Measurements from ENCODE around the gene SPATA6L. TPM values are rescaled to one million over a fixed set of nuclear protein-coding genes. Genes with fewer than 3 reads are reported as not detected.

The SPATA6L gene
- total RNA-seq, 1 experiment from 2014 or later: 0.57 TPM

DNA sequence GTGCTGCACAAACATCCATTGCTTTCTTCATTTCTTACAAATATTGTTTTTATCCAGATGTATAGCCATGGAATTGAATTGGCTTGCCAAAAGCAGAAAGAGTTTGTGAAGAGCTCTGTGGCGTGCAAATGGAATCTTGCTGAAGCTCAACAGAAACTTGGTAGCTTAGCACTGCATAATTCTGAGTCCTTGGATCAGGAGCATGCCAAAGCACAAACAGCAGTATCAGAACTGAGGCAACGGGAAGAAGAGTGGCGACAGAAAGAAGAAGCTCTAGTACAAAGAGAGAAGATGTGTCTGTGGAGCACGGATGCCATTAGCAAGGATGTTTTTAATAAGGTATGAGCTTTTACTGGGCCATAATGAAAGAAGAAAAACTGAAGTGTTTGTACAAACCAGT is 18.5 kb upstream of the SPATA6L start:
- peaks cover 14 to 15% of the 10 kb centered on the region in 2 experiments; a peak in 3 of 4 replicates for H3K36me3 ChIP-seq (ENCODE audit: control insufficient read depth in 1 of 2, insufficient read depth in 2 of 2, low read length in 2 of 2)
- ChIA-PET POLR2A (no interaction called here), CTCF (no interaction called here), RAD21 (ENCODE audit: low non-redundant PET in 1 of 2, low total read pairs in 2 of 2, uncharacterized antibody in 2 of 2, unreplicated experiment in 2 of 2) (no interaction called here)
- H3K27me3 ChIP-seq (ENCODE audit: insufficient read depth, low read length): no peaks in the 10 kb centered on the region
- no peak for DNase-seq (ENCODE audit: low read depth, low spot score)
- H3K9me2 ChIP-seq (ENCODE audit: insufficient read depth): no peaks in the 10 kb centered on the region
- no peaks in the 10 kb centered on the region for H3K9me3 ChIP-seq (ENCODE audit: control insufficient read depth in 1 of 2, insufficient read depth in 1 of 2, low read depth in 1 of 2, low read length in 2 of 2)
- ATAC-seq: no peak
- peaks cover 67% of the 10 kb centered on the region for H3K79me2 ChIP-seq (ENCODE audit: insufficient read depth, low read length)
- no peaks in the 10 kb centered on the region for H4K20me1 ChIP-seq (ENCODE audit: insufficient read depth)
- H3K9ac ChIP-seq (ENCODE audit: low read length): no peak overlapping the region
- H3K4me1 ChIP-seq (ENCODE audit: control insufficient read depth in 1 of 2, insufficient read depth in 2 of 2, low read length in 2 of 2): peaks cover 6 to 12% of the 10 kb centered on the region in 2 experiments; a peak in 3 of 4 replicates
- intact Hi-C loops (cut with micrococcal nuclease): no loop called here
- no peak overlapping the region for H3K27ac ChIP-seq (ENCODE audit: low read depth, low read length)
- H3K4me2 ChIP-seq (ENCODE audit: low read length): no peak overlapping the region
- TF ChIP-seq RAD21 (IDR thresholded peaks at IDR 0.05; ENCODE audit: low read depth): no peak
- no peak for TF ChIP-seq SP1 (IDR thresholded peaks at IDR 0.05; ENCODE audit: low read depth)
- TF ChIP-seq ZNF274 (IDR thresholded peaks at IDR 0.05; ENCODE audit: low read depth, low read length): no peak
- TF ChIP-seq TCF7L2 (IDR thresholded peaks at IDR 0.05; ENCODE audit: borderline replicate concordance, extremely low read depth, insufficient read depth, insufficient read length): no peak
- TF ChIP-seq CBX3 (IDR thresholded peaks at IDR 0.05; ENCODE audit: low read depth): no peak
- TF ChIP-seq, protein P1, sequence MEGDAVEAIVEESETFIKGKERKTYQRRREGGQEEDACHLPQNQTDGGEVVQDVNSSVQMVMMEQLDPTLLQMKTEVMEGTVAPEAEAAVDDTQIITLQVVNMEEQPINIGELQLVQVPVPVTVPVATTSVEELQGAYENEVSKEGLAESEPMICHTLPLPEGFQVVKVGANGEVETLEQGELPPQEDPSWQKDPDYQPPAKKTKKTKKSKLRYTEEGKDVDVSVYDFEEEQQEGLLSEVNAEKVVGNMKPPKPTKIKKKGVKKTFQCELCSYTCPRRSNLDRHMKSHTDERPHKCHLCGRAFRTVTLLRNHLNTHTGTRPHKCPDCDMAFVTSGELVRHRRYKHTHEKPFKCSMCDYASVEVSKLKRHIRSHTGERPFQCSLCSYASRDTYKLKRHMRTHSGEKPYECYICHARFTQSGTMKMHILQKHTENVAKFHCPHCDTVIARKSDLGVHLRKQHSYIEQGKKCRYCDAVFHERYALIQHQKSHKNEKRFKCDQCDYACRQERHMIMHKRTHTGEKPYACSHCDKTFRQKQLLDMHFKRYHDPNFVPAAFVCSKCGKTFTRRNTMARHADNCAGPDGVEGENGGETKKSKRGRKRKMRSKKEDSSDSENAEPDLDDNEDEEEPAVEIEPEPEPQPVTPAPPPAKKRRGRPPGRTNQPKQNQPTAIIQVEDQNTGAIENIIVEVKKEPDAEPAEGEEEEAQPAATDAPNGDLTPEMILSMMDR (IDR thresholded peaks at IDR 0.05 in 2 of 3, conservative IDR thresholded peaks at IDR 0.05 in 1 of 3; ENCODE audit: borderline replicate concordance in 1 of 3, insufficient read depth in 1 of 3, low read depth in 2 of 3, low read length in 2 of 3): no peak
- TF ChIP-seq, protein P2, sequence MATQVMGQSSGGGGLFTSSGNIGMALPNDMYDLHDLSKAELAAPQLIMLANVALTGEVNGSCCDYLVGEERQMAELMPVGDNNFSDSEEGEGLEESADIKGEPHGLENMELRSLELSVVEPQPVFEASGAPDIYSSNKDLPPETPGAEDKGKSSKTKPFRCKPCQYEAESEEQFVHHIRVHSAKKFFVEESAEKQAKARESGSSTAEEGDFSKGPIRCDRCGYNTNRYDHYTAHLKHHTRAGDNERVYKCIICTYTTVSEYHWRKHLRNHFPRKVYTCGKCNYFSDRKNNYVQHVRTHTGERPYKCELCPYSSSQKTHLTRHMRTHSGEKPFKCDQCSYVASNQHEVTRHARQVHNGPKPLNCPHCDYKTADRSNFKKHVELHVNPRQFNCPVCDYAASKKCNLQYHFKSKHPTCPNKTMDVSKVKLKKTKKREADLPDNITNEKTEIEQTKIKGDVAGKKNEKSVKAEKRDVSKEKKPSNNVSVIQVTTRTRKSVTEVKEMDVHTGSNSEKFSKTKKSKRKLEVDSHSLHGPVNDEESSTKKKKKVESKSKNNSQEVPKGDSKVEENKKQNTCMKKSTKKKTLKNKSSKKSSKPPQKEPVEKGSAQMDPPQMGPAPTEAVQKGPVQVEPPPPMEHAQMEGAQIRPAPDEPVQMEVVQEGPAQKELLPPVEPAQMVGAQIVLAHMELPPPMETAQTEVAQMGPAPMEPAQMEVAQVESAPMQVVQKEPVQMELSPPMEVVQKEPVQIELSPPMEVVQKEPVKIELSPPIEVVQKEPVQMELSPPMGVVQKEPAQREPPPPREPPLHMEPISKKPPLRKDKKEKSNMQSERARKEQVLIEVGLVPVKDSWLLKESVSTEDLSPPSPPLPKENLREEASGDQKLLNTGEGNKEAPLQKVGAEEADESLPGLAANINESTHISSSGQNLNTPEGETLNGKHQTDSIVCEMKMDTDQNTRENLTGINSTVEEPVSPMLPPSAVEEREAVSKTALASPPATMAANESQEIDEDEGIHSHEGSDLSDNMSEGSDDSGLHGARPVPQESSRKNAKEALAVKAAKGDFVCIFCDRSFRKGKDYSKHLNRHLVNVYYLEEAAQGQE (IDR thresholded peaks at IDR 0.05; ENCODE audit: low read depth): no peak
- no peak for TF ChIP-seq POLR2A (IDR thresholded peaks at IDR 0.05; ENCODE audit: borderline replicate concordance, extremely low read depth, insufficient read depth, insufficient read length)
- TF ChIP-seq POLR2AphosphoS5 (IDR thresholded peaks at IDR 0.05; ENCODE audit: low read depth, low read length): no peak
- TF ChIP-seq, protein P3, sequence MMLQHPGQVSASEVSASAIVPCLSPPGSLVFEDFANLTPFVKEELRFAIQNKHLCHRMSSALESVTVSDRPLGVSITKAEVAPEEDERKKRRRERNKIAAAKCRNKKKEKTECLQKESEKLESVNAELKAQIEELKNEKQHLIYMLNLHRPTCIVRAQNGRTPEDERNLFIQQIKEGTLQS (IDR thresholded peaks at IDR 0.05): no peak
- no peak for TF ChIP-seq CEBPB (IDR thresholded peaks at IDR 0.05; ENCODE audit: low read depth)
- TF ChIP-seq EGR1 (IDR thresholded peaks at IDR 0.05; ENCODE audit: low read depth): no peak
- TF ChIP-seq YY1 (IDR thresholded peaks at IDR 0.05; ENCODE audit: extremely low read depth, insufficient replicate concordance, low read depth, low read length): no peak
- TF ChIP-seq EZH2phosphoT487 (IDR thresholded peaks at IDR 0.05; ENCODE audit: borderline replicate concordance): no peak
- no peak for TF ChIP-seq EZH2 (IDR thresholded peaks at IDR 0.05)
- TF ChIP-seq ELF1 (IDR thresholded peaks at IDR 0.05; ENCODE audit: borderline replicate concordance, low read depth): no peak
- TF ChIP-seq SRF (IDR thresholded peaks at IDR 0.05; ENCODE audit: low read depth): no peak
- no peak for TF ChIP-seq ZFX (IDR thresholded peaks at IDR 0.05)
- no peak for TF ChIP-seq SIN3A (IDR thresholded peaks at IDR 0.05; ENCODE audit: low read depth)
- no peak for TF ChIP-seq JUND (IDR thresholded peaks at IDR 0.05)
- no peak overlapping the region for H2AFZ ChIP-seq (ENCODE audit: low read depth, low read length, poor library complexity, severe bottlenecking)
- H3K4me3 ChIP-seq (replicated peaks in 1 of 2; ENCODE audit: low read depth in 1 of 2, low read length in 2 of 2): no peak overlapping the region
- BruUV-seq (replicated peaks): no TSS peak

Data from HCT116 (cell line).